ENCODE data around the gene CHRNA4.

CHRNA4 gene

GRCh38 chr20:63318391-63319163 lies 42.6 kb downstream of the CHRNA4 start:
- DNase-seq, result no peak

- no peak for DNase-seq
These were observed 43.4 kb downstream of the CHRNA4 start for GRCh38 chr20:63317601-63318291.

DNA sequence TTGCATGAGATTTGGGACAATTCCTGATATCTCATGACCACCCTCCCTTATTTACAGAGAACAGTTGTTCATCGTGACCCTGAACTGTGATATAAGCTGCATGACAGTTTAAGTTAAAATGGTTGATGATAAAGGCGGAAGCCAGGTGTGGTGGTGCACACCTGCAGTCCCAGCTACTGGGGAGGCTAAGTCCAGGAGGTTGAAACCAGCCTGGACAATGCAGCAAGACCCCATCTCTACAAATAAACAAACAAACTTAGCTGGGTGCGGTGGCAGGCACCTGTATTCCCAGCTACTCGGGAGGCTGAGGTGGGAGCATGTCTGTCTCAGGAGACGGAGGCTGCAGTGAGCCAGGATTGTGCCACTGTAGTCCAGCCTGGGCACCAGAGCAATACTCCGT lies 44.1 kb downstream of the CHRNA4 start:
- no peak for DNase-seq

- DNase-seq, result no peak
These were observed 44.6 kb downstream of the CHRNA4 start for GRCh38 chr20:63316502-63316921.

- DNase-seq, result no peak
These were observed 45.2 kb downstream of the CHRNA4 start for GRCh38 chr20:63315731-63316491.

- DNase-seq, result no peak
These were observed 45.9 kb downstream of the CHRNA4 start for GRCh38 chr20:63315240-63315689.

- no peak for DNase-seq
These were observed 46.4 kb downstream of the CHRNA4 start for GRCh38 chr20:63314566-63315239.

GRCh38 chr20:63314015-63314471 lies 47.1 kb downstream of the CHRNA4 start:
- no peak for DNase-seq

DNA sequence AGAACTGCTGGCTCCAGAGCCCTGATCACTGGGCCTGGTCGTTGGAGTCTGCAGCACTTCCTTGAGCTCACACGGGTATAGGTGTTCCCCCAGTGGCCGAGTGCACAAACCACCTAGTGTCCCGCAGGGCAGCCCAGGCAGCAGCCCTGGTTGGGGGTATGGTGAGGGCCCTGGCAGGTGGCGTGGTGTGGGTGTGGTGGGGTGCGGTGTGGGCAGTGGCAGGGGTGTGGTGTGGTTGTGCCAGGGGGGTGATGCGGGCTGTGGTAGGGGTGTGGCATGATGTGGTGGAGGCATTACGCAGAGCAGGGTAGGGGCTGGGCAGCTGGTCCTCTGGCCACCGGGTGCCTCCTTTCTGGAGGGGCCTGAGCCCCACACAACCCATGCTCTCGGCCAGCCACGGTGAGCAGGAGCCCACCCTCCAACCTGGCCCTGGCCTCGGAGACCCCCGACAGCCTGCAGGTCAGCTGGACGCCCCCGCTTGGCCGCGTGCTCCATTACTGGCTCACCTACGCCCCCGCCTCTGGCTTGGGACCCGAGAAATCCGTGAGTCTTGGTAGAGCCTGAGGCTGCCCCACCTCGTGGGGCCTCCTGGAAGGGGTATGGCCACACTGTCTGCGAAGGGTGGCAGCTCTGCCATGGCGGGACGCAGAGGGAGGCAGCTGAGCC lies 47.7 kb downstream of the CHRNA4 start:
- DNase-seq, result no peak

GRCh38 chr20:63312690-63313348 lies 48.3 kb downstream of the CHRNA4 start:
- peak in 1 of 2 experiments; percentile 27 for DNase-seq

DNA sequence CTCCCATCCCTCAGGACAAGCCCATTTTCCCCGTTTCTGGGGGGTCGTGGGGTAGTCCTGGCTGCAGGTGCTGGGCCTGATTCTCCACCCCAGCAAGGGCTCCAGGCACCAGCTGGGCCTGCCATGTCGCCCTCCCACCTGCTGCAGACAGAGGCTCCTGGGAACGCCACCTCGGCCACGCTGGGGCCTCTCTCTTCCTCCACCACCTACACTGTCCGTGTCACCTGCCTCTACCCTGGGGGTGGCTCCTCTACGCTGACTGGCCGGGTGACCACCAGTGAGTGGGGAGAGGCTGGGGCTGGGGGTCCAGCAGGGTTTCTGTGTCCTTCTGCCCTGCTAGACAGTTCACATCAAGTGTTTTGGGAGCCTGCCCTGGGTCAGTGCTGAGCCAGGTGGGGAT lies 48.9 kb downstream of the CHRNA4 start:
- DNase-seq, result no peak

DNA sequence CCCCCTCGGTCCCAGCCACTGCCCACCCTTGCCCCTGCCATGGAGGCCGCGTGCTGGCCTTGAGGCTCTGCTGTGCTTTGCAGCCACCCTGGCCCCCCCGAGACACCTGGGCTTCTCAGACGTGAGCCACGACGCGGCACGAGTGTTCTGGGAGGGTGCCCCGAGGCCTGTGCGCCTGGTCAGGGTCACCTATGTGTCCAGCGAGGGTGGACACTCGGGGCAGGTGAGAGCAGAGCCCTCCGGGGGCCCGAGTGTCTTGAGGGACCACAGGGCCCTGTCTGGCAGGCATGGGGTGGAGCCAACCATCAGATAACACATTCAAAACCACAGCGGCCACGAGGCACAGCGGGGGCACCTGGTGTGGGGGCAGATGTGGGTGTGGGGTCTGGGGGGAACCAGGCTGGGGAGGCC lies 49.3 kb downstream of the CHRNA4 start:
- DNase-seq, result no peak

DNA sequence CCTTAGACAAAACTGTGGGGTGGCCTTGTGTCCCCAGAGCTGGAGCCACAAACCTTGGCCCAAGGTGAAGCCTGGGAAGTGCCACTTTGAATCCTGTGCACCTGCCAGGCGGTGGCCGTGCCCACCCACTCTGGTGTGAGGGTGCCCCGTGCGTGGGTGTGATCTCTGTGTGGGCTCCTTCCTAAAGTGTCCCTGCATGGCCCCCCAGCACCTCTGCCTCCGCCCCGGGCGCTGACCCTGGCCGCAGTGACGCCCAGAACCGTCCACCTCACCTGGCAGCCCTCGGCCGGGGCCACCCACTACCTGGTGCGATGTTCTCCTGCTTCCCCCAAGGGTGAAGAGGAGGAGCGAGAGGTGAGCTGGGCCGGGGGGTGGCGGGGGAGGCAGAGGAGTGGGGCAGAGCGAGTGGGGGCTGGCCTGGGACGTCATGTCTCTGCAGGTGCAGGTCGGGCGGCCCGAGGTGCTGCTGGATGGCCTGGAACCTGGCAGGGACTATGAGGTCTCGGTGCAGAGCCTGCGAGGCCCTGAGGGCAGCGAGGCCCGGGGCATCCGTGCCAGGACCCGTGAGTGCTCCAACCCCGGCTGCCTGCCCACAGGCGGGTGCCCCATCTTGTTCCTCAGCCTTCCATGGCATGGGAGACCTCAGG lies 49.8 kb downstream of the CHRNA4 start:
- no peak for DNase-seq

- no peak for DNase-seq
These were observed 50.7 kb downstream of the CHRNA4 start for GRCh38 chr20:63310265-63310991.

DNA sequence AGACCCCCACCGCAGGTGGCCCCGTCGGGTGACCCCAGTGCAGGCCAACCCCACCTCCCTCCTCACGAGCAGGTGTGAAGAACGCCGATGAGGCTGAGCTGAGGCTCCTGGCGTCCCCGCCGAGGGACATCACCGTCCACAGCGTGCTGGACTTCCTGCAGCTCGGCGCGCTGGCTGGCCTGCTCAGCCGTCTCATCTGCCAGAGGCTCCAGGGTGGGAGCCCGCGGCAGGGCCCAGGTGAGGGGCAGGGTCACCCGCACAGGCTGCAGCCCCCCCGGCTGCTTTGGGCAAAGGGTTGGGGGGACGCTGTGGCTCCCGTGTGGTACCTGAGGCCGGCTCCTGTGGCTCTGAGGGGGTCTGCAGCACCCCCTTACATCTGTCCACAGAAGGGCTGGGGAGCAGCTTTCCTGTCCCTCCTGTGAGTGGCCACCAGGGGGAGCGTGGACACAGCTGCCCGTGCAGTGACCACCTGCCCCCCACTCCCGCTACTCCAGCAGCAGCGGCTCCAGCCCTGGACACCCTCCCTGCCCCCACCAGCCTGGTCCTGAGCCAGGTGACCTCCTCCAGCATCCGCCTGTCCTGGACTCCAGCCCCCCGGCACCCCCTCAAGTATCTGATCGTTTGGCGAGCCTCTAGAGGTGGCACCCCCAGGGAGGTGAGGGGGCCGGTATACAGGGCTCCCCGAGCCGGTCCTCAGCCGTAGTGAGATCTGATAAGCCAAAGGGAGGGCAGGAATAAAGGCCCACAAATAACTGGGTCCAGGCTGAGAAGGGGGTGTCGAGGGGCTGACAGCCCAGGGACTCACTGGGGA lies 51.7 kb downstream of the CHRNA4 start:
- DNase-seq, result peak in 1 of 2 experiments; percentile 46

DNA sequence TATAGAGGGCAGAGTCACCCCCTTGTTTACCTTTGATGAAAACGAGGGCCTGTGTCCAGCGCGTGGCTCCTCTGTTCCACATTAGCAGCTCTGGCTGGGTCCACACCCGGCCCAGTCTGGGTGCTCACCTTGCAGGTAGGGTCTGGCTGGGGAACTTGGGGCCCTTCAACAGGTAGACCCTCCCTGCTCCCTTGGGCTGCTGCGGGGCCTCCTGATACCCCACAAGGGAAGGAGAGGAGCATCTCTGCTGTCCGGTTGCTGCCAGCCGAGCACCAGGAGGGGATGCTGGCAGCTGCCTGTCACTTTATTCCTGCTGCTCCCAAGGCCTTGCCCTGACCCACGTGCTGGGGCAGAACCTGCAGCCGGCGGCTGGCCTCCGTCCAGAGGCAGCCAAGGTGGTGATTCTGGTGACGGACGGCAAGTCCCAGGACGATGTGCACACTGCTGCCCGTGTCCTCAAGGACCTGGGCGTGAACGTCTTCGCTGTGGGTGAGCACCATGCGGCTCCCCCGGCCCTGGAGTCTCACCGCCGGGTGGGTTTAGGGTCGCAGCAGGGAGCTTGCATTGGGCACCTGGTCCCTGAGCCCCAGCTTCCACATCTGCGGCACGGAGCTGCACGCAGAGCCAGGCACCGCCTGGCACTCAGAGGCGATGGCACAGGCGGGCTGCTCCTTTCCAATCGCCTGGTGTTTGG lies 52.8 kb downstream of the CHRNA4 start:
- no peak for DNase-seq

- no peak for DNase-seq
These were observed 53.5 kb downstream of the CHRNA4 start for GRCh38 chr20:63307538-63308217.
